ENCODE measurements around the gene ATXN1. TPM values are rescaled to one million over a fixed set of nuclear protein-coding genes. Genes with fewer than 3 reads are reported as not detected.

The ATXN1 gene
- total and polyA plus RNA-seq, 2 of the 8 experiments (the other 6 are each of a cell fraction or from before 2014, with no cell fraction given), result 1.6 to 4.0 TPM

DNA sequence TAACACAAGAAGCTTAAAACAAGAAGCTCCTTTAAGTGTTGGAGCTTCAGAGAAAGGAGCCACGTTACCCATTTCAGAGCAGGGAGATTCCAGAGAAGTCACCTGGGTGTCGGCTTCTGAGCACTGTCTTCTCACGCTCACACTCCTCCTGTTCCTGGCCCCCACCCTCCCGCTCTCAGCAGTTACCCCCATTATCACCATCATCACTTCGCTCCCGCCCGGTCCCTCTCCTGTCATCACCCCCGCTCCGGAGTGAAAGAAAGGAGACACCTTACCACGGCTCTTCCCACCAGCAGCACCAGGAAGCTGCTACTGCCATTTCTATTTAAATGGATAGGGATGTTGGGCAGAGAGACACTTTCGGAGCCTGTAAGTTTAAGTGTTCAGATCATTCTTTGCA lies 399.0 kb downstream of the ATXN1 start (continued):
- TF ChIP-seq BCL11A (IDR thresholded peaks at IDR 0.05; ENCODE audit: low read depth in 2 of 2, low read length in 2 of 2) (no peak), CHD2 (IDR thresholded peaks at IDR 0.05; ENCODE audit: low read length) (no peak), SRF (IDR thresholded peaks at IDR 0.05; ENCODE audit: low read depth, low read length) (no peak)
